Fibroblast of skin of left biceps (primary cell): ENCODE data around the gene FAM32A.
"Not testable (repeated sequence)": the region's sequence is repeated elsewhere in the genome, so short reads cannot be mapped to it uniquely, and the experiment has no call there.

Experiments
- DNase-seq, 2 experiments: peaks; one replicate each; pipeline ENCODE4 v3.0.0-alpha.2; 2013; ENCODE audit warnings: low read depth in 2 of 2

FAM32A gene

GRCh38 chr19:16164222-16164890, 20.9 kb upstream of the FAM32A start:
- DNase-seq: no peak

DNA sequence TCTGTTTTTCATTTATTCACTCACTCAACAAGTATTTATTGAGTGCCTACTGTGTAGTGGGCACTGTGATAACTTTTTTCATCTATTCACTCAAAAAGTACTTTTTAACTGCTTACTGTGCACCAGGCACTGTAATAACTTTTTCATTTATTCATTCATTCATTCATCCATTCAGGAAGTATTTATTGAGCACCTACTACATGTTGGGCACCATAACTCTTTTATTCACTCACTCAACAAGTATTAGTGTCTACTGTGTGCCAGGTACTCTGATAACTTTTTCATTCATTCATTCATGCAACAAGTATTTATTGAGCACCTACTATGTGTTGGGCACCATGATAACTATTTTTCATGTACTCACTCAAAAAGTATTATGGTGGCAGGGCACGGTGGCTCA, 18.8 kb upstream of the FAM32A start:
- no peak for DNase-seq

- DNase-seq: no peak
These were observed 18.2 kb upstream of the FAM32A start for GRCh38 chr19:16167055-16167454.

DNA sequence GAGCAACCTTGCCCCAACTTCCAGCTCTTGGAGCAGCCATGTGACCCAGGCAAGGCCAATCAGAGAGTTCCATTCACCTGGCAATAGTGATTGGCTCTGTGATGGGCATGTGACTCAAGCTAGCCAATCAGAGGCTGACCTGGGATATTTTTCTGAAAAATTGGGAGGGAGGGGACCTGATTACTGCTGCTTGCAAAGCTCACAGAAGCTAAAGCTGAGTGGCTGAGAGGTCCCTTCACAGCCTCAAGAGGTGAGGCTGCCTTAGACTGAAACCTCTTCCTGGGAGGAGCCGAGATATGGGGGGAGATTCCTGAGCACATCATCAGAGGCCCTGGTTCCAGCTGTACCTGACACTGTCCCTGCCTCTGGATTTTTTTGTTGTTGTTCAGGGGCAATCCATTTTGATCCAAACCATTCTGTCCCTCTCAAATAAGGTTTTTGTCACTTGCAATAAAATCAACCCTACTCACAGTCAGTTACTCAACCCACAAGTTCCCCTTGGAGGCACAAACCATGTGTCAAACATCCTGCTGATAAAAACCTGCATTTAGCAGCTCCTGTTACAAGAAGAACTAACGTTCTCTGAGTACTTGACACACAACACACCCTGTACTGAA, 16.6 kb upstream of the FAM32A start:
- no peak for DNase-seq

GRCh38 chr19:16170134-16170533, 15.1 kb upstream of the FAM32A start:
- DNase-seq: no peak

DNA sequence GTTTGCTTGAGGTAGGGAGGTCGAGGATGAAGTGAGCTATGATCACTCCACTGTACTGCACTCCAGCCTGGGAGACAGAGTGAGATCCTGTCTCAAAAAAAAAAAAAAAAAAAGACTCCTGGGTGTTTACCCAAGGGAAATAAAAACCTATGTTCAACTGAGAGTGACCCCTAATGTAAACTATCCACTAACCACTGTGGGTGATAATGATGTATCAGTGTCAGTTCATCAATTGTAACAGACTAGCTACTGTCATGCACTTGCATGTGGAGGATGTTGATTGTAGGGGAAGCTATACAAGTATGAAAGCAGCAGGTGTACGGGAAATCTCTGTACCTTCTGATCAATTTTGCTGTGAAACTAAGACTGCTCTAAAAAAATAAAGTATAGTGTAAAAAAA, 9.3 kb upstream of the FAM32A start:
- DNase-seq: no peak

GRCh38 chr19:16178866-16179265, 6.3 kb upstream of the FAM32A start:
- DNase-seq: not testable (repeated sequence)

DNA sequence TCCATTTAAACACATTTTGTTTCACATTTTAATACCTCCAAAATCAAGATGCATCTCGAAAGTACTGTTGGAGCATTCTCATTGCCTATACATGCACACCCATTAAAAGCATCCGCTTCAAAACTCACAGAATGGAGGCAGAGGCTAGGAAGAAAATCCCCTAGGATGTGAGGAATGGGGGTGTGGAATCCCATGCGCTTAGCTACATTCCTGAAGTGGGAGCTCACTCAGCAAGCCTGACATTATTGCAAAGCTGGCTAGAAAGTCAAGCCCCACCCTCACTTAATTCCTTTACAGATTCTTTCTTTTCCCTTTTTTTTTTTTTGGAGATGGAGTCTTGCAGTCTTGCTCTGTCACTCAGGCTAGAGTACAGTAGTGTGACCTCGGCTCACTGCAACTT, 4.6 kb upstream of the FAM32A start:
- DNase-seq: peak; percentile 72 to 75

GRCh38 chr19:16184665-16185122, 516 bp upstream of the FAM32A start:
- DNase-seq: no peak

DNA sequence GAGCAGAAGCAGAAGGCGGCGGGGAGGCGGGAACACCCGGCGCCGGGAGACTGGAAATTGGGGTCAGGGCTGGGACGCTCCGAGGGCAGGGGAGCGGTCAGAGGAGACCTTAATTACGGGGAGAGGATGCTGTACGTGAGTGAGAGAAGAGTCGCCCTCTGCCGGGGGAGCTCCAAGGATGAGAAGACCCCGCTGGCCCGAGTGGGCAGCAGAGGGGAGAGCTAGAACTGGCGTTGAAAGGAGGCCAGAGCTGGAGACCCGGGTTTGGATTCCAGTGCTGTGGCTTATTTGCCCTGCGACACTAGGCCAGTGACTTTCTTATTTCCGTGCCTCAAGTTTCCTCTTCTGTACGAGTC, 536 bp downstream of the FAM32A start:
- DNase-seq: no peak

GRCh38 chr19:16188521-16188920, 3.3 kb downstream of the FAM32A start:
- no peak for DNase-seq

- DNase-seq: no peak
These were observed 5.0 kb downstream of the FAM32A start for GRCh38 chr19:16190198-16190597.

GRCh38 chr19:16190736-16191135, 5.5 kb downstream of the FAM32A start:
- no peak for DNase-seq

DNA sequence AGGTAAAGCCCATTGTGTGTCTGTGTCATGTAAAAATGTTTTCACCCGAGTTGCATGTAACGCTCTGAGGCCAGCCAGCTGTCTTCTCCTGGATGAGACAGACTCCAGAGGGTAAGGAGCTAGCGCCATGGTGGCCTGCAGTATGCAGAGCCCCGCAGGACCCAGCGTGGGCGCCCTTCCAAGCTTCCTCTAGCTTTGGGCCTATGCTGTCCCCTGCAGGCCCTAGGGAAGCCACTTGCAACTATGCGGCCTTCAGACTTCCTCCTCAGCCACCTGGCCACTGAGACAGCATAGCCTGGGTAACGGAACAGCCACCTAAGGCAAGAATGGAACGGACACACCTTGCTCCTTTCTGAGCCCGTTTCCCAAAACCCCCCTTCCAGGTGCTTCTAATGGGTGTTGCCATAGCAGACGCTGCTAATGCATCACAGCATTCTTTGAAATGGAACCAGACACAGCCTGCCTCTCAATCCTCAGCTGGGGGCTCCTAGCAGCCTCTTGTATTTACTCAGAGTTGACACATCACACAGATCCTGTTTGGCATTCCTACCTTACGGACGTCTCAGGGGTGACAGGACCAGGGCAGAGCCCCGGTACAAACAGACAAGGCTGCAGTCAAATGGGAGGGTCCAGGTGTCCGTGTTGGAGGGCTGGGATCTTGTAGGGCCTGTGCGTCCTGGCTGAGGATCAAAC, 6.2 kb downstream of the FAM32A start:
- DNase-seq: no peak

DNA sequence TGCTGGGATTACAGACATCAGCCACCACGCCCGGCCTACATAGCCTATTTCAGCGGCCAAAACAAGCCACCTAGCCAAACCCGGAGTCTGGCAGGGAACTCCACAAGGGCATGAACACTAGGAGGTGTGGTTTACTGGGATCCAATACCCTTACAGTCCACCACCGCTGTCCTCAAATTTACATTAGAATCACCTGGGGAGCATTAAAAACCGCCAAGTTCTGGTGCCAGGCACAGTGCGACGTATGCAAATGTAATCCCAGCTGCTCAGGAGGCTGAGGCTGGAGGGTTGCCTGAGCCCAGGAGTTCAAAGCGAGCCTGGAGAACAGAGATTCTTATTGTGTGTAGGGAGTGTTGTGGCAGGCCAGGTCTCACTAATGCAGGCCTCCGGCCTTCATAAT, 8.3 kb downstream of the FAM32A start:
- DNase-seq: no peak

GRCh38 chr19:16197188-16197621, 12.0 kb downstream of the FAM32A start:
- DNase-seq: peak; percentile 67 to 71

GRCh38 chr19:16197622-16198369, 12.6 kb downstream of the FAM32A start, which contains the start of gene AP1M1:
Gene AP1M1 (plus strand): TSS chr19:16197911. CDS start chr19:16198027, 116 bp downstream.
- DNase-seq: peak; percentile 89 to 90

- DNase-seq: no peak
These were observed 13.1 kb downstream of the FAM32A start for GRCh38 chr19:16198370-16198651.

DNA sequence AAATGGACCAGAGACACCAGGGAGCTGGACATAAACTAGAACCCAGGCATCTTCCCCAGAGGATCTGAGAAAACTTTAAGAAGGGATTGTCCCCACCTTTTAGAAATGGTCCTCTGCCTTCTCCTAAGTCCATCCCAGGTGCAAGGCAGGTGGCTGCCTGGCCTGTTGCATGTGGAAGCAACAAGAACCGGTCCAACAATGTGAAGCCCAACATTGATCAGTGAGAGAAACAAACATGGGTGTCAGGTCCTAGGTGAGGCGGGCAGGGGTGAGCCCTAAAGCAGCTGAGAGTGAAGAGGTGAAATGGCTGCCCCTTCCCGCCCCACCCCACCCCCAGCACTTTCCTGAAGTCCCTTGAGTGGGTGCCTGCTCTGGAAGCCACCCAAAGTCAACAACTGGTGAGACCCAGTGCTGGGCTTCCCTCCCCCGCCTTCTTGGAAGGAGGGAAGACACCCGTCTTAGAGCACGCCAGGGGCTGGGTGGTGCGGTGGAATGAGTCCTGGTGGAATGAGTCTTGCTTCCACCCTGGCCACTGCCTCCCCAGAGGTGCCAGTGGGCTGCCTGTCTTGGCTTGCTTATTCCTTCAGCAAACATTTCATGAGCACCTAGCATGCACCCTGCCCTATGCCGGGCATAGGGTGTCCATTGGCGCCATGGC, 14.2 kb downstream of the FAM32A start:
- no peak for DNase-seq

DNA sequence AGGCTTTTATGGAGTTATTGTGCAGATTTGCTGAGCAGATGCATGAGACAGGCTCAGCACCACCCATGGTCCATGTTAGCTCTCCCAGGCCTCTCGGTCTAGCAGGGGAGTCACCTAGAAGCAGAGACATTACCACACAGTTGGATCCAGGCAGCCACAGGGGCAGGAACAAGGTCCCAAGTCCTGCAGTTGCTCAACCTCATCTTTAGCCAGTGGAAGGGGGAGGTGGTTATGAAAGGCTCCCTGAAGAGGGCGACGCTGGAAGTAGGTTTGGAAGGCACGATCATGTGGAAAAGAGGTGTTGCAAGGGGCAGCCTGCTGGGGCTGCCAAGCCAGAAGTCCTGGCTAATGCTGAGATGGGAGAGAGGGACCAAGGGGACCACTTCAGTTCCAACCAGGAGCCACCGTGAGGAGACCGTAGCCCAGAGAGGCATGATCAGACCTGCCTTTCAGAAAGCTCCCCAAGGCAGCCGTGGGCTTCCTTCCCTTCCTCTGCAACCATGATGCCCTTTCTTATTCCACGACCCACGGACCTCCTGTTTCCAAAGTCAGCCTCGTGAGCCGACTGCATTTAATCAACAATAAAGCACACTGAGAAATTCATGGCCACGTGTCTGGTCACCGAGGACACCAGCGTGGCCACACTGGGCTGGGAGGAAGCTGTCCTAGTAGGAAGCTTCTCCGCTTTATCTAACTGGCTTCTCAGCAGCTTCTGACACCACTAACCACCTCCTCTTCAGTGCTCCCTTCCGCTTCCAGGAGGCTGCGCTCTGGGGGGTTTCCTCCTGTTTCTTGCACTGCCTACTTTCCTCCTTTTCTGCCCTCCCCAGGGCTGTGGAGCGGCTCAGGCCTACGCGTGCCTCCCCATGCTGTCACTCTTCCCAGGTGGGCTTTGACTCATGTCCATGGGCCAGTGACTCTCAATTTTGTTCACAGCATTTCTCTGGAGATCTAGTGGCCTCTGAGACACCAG, 15.1 kb downstream of the FAM32A start:
- DNase-seq: no peak

GRCh38 chr19:16201011-16201391, 15.8 kb downstream of the FAM32A start:
- no peak for DNase-seq
